NCI-H524 treated with DMSO at 0.1 percent for 48 hours (cell line): ENCODE results near the gene KRT73.

Experiments used
- DNase-seq: peaks from one replicate; lab custom pipeline; 2025; lab: John Stamatoyannopoulos, UW

The KRT73 gene

GRCh38 chr12:52566847-52567291, 51.5 kb downstream of the KRT73 start:
- peak; percentile 27 for DNase-seq

- no peak for DNase-seq
Measured at GRCh38 chr12:52564582-52564981, 53.8 kb downstream of the KRT73 start.

GRCh38 chr12:52561880-52562449, 56.4 kb downstream of the KRT73 start:
- DNase-seq: no peak

- no peak for DNase-seq
Measured at GRCh38 chr12:52559979-52560378, 58.4 kb downstream of the KRT73 start.

- DNase-seq: no peak
Measured at GRCh38 chr12:52558781-52559445, 59.4 kb downstream of the KRT73 start.
